HAP-1 (cell line): ENCODE measurements around the gene SNAPC4.

Source experiments
- DNase-seq, 2 experiments: peaks; one replicate each; pipeline ENCODE4 v3.0.0-alpha.2; 2016 to 2020; ENCODE audit warnings: low spot score in 2 of 2
- H3K27me3 ChIP-seq: fragments of 250-450 bp; sonication (Bioruptor Pico); 2 replicates; pipeline ENCODE4 v1.5.1; 2020; ENCODE audit warnings: low read depth, mild to moderate bottlenecking, moderate library complexity
- H3K36me3 ChIP-seq: fragments of 250-450 bp; sonication (Bioruptor Pico); replicated peaks from 2 replicates; pipeline ENCODE4 v1.5.1; 2020; ENCODE audit warnings: mild to moderate bottlenecking
- H3K4me1 ChIP-seq: fragments of 250-450 bp; sonication (Bioruptor Pico); 2 replicates; pipeline ENCODE4 v1.5.1; 2020; ENCODE audit warnings: mild to moderate bottlenecking
- H3K4me3 ChIP-seq: fragments of 250-450 bp; sonication (Bioruptor Pico); 2 replicates; pipeline ENCODE4 v1.5.1; 2020; ENCODE audit warnings: mild to moderate bottlenecking, moderate library complexity
- H3K9me3 ChIP-seq: fragments of 250-450 bp; sonication (Bioruptor Pico); 2 replicates; pipeline ENCODE4 v1.5.1; 2020; ENCODE audit warnings: mild to moderate bottlenecking, moderate library complexity
- in situ Hi-C: fragments of 300-500 bp; cut with MboI; formaldehyde crosslinking; loops from 3 replicates; pipeline ENCODE4 v1.14.3; 2020; ENCODE audit warnings: low sequenced_read_pairs, inconsistent platforms, mixed read lengths

The SNAPC4 gene

GRCh38 chr9:136438548-136439480 lies 38.8 kb upstream of the SNAPC4 start:
- Histone ChIP-seq H3K36me3 (peaks cover 36% of the 10 kb centered on the region), H3K4me1 (peaks cover 12% of the 10 kb centered on the region), H3K9me3 (no peaks in the 10 kb centered on the region), H3K27me3 (no peaks in the 10 kb centered on the region), H3K4me3 (peak overlapping the region; percentile 67)
- peak in 1 of 2 experiments; percentile 62 for DNase-seq
- in situ Hi-C loops, result no loop called here

GRCh38 chr9:136437839-136438547 lies 38.0 kb upstream of the SNAPC4 start:
- H3K36me3 ChIP-seq, result peaks cover 28% of the 10 kb centered on the region
- no peak for DNase-seq

DNA sequence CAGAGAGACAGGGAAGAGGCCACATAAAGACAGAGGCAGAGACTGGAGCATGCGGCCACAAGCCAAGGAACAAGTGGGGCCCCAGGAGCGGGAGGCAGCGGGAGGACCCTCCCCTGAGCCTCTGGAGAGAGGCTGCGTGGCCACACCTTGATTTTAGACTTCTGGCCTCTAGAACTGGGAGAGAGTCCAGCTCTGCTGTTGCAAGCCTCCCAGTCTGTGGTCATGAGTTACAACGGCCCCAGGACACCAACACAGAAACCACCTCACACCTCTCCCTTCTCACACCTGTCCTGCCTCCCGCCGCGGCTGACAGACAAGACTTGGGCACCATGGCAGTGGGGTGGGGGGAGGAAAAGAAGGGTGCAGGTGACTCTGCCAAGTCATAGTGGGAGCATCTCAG lies 37.5 kb upstream of the SNAPC4 start:
- Histone ChIP-seq H3K9me3 (no peaks in the 10 kb centered on the region), H3K27me3 (no peaks in the 10 kb centered on the region), H3K4me1 (peaks cover 12% of the 10 kb centered on the region), H3K36me3 (peaks cover 25% of the 10 kb centered on the region), H3K4me3 (peak overlapping the region; percentile 67)
- in situ Hi-C loops, result no loop called here
- DNase-seq, result no peak

More at GRCh38 chr9:136437839-136438547, 38.0 kb upstream of the SNAPC4 start:
- peaks cover 12% of the 10 kb centered on the region for H3K4me1 ChIP-seq
- peak overlapping the region; percentile 67 for H3K4me3 ChIP-seq
- H3K27me3 ChIP-seq, result no peaks in the 10 kb centered on the region
- no peaks in the 10 kb centered on the region for H3K9me3 ChIP-seq
- in situ Hi-C loops, result no loop called here

GRCh38 chr9:136436055-136436634 lies 36.2 kb upstream of the SNAPC4 start:
- no peaks in the 10 kb centered on the region for H3K9me3 ChIP-seq
- peaks cover 12% of the 10 kb centered on the region for H3K4me1 ChIP-seq
- peaks cover 15% of the 10 kb centered on the region for H3K36me3 ChIP-seq
- no peak for DNase-seq
- in situ Hi-C loops, result no loop called here
- no peak overlapping the region for H3K4me3 ChIP-seq
- H3K27me3 ChIP-seq, result no peaks in the 10 kb centered on the region

GRCh38 chr9:136434580-136435169 lies 34.7 kb upstream of the SNAPC4 start:
- Histone ChIP-seq H3K36me3 (peaks cover 17% of the 10 kb centered on the region), H3K4me1 (peaks cover 9% of the 10 kb centered on the region), H3K9me3 (no peaks in the 10 kb centered on the region), H3K4me3 (no peak overlapping the region), H3K27me3 (no peaks in the 10 kb centered on the region)
- DNase-seq, result no peak
- in situ Hi-C loops, result no loop called here

- no peak for DNase-seq
- H3K4me3 ChIP-seq, result no peak overlapping the region
- in situ Hi-C loops, result no loop called here
- peaks cover 21% of the 10 kb centered on the region for H3K36me3 ChIP-seq
- H3K9me3 ChIP-seq, result no peaks in the 10 kb centered on the region
- H3K27me3 ChIP-seq, result no peaks in the 10 kb centered on the region
- peaks cover 9% of the 10 kb centered on the region for H3K4me1 ChIP-seq
Measured at GRCh38 chr9:136433849-136434579, 34.0 kb upstream of the SNAPC4 start.

DNA sequence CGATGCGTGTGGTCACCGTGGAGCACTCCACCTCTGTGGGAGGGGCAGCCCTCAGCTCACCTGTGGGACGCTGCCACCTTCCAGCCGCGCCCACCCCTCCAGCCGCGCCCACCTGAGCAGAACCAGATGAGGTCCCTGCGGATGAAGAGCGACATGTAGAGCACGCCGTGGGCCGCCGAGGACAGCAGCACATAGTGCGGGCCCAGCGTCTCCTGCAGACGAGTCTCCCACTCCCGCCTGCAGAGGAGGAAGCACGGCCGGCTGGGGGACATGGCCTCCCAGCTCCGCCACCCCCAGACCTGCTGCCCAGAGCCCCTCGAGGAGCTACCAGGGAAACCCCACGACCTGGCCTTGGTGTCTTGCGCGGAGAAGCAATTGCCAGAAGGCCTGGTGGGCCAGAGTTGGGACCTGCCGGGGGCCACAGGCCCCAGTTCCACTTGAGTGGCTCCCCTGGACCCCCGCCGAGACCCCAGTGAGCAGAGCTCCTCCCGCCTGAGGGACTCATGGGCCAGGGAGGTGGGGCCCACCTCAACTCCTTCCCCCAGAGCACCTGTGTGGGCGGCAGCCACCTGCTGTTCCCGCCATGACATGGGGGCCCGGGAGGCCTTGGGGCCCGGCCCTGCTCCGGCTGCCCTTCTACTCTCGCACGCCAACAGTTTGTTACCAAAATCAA lies 33.2 kb upstream of the SNAPC4 start:
- DNase-seq, result no peak
- no peaks in the 10 kb centered on the region for H3K27me3 ChIP-seq
- H3K4me3 ChIP-seq, result no peak overlapping the region
- no peaks in the 10 kb centered on the region for H3K9me3 ChIP-seq
- in situ Hi-C loops, result no loop called here
- H3K36me3 ChIP-seq, result peaks cover 28% of the 10 kb centered on the region
- H3K4me1 ChIP-seq, result peaks cover 9% of the 10 kb centered on the region

DNA sequence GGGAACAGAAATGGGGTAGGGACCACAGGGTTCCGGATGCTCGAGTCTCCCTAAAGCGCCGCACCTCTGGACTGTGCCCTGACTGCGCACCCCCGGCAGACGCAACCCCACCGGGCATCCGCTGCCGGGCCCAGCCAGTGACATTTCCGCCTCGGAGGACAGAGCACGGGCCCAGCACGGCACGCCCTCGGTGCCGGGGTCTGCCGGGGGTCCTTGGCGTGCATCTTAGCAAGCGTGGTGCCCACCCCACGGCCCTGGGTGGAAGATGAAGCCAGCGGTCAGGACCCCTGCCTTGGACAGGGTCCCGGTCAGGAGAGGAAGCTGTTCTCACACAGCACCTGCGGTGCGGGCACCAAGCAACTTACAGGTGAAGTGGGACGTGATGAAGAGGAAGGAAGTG lies 32.6 kb upstream of the SNAPC4 start:
- in situ Hi-C loops, result no loop called here
- Histone ChIP-seq H3K4me3 (no peak overlapping the region), H3K9me3 (no peaks in the 10 kb centered on the region), H3K36me3 (peaks cover 25% of the 10 kb centered on the region), H3K4me1 (peaks cover 6% of the 10 kb centered on the region), H3K27me3 (no peaks in the 10 kb centered on the region)
- DNase-seq, result no peak

- Histone ChIP-seq H3K4me3 (no peak overlapping the region), H3K4me1 (no peaks in the 10 kb centered on the region), H3K9me3 (no peaks in the 10 kb centered on the region), H3K36me3 (peaks cover 30% of the 10 kb centered on the region), H3K27me3 (no peaks in the 10 kb centered on the region)
- no peak for DNase-seq
- in situ Hi-C loops, result no loop called here
Measured at GRCh38 chr9:136431782-136432350, 31.9 kb upstream of the SNAPC4 start.

GRCh38 chr9:136430588-136431234 lies 30.7 kb upstream of the SNAPC4 start:
- Histone ChIP-seq H3K27me3 (no peaks in the 10 kb centered on the region), H3K36me3 (peaks cover 30% of the 10 kb centered on the region), H3K4me3 (no peak overlapping the region), H3K4me1 (no peaks in the 10 kb centered on the region), H3K9me3 (no peaks in the 10 kb centered on the region)
- DNase-seq, result no peak
- in situ Hi-C loops, result no loop called here

DNA sequence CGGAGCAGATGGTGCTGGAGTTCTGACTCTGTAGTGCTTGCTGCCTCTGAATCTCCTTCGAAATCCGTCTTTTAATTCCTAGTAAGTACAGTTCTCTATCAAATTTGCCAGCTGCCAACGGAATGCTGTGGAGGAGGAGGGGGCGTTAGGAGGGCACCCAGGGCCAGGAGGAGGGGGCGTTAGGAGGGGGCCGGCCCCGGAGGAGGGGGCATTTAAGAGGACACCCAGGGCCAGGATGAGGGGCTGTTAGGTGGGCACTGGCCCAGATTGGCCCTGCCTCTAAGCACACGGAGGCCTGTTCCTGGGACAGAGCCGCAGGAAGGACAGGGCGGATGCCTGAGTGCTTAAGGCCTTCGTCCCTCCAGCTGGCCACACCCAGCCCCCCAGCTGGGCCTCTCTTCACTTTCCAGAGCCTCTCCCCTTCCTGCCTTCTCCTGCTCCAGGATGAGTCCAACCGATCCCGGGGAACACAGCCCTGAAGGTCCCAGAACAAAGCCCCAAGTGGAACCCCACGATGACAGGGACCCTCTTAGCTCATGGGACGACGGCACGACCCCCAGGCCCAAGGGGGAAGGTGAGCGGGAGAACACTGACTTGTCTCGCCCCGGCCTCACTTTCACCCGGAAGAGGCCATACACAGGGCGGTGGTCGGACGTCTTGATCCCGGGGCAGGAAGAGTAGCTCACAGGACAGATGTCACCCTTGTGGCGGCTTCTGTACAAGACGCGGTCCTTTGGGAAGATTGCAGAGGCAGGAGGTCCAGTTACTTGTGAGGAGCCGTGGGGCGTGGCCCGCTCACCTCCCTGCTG lies 29.9 kb upstream of the SNAPC4 start:
- in situ Hi-C loops, result no loop called here
- no peaks in the 10 kb centered on the region for H3K4me1 ChIP-seq
- DNase-seq, result no peak
- H3K4me3 ChIP-seq, result no peak overlapping the region
- H3K27me3 ChIP-seq, result no peaks in the 10 kb centered on the region
- H3K36me3 ChIP-seq, result peaks cover 31% of the 10 kb centered on the region
- H3K9me3 ChIP-seq, result no peaks in the 10 kb centered on the region
